ENCODE results near the gene TAGLN2. TPM values are rescaled to one million over a fixed set of nuclear protein-coding genes. Genes with fewer than 3 reads are reported as not detected.

Gene TAGLN2
- total and polyA plus RNA-seq, 9 of the 15 experiments (the other 6 are each of a cell fraction or from before 2014, with no cell fraction given) = 192 to 683 (median 455) TPM

DNA sequence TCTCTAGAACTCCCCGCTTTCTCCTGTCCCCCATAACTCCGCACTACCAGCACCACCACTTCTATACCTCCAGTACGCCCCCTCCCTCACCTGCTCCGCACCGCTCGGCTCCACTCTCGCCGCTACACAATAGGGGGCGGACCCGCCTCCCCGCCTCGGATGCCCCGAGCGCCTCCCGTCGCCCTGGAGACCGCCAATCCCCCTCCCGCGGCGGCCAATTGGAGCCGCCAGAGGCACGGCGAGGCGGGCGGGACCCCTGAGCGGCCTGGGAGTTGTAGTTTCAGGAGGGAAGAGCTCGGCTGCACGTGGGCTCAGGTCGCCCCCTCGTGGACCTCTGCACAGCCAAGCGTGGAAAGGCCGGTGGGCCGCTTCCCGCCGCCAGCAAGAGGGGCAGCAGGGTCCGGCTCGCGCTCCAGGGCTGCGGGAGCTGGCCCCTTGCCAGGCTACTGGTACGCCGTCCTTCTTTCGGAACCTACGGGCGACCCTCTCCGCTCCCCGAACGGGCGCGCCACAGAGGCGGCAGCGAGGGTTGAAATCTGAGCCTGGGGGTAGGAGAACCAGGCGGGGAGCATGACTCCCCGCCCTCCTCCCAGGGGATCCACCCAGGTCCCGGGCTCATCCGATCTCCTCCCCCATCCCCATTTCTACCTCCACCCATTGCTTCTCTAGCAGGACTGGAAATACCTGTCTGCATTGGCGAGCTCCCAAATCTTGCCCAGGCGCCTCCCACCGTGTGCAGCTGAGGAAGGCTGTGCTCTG, 20.4 kb upstream of the TAGLN2 start, which contains the start of gene IGSF9 (continued):
- TF ChIP-seq CEBPZ (IDR thresholded peaks at IDR 0.05; ENCODE audit: borderline replicate concordance, low read depth, low read length) (no peak), KLF16 (IDR thresholded peaks at IDR 0.05) (no peak), SRSF3 (IDR thresholded peaks at IDR 0.05; ENCODE audit: insufficient read depth, low read length) (no peak), SOX6 (IDR thresholded peaks at IDR 0.05) (no peak), GTF2E2 (tag; IDR thresholded peaks at IDR 0.05) (no peak), ZNF316 (IDR thresholded peaks at IDR 0.05) (no peak), LEF1 (IDR thresholded peaks at IDR 0.05) (no peak), ZC3H8 (IDR thresholded peaks at IDR 0.05) (no peak), BRF1 (IDR thresholded peaks at IDR 0.05; ENCODE audit: borderline replicate concordance, extremely low read depth, insufficient read length) (no peak), MAFG (tag; conservative IDR thresholded peaks at IDR 0.05) (no peak), JUNB (CRISPR knock-in tag; conservative IDR thresholded peaks at IDR 0.05) (no peak), ETV1 (tag; conservative IDR thresholded peaks at IDR 0.05; ENCODE audit: low read depth) (no peak), CCAR2 (IDR thresholded peaks at IDR 0.05; ENCODE audit: low read depth, low read length) (no peak), SUPT5H (IDR thresholded peaks at IDR 0.05) (no peak), KLF13 (tag; IDR thresholded peaks at IDR 0.05; ENCODE audit: borderline replicate concordance, low read depth) (0 out of 2 replicates have a peak, but pooled peaks have one; percentile 41), ATF4 (CRISPR knock-in tag; IDR thresholded peaks at IDR 0.05) (no peak), PCBP2 (IDR thresholded peaks at IDR 0.05; ENCODE audit: low read depth, low read length, poor library complexity, severe bottlenecking) (no peak)
- TF ChIP-seq, protein P1, sequence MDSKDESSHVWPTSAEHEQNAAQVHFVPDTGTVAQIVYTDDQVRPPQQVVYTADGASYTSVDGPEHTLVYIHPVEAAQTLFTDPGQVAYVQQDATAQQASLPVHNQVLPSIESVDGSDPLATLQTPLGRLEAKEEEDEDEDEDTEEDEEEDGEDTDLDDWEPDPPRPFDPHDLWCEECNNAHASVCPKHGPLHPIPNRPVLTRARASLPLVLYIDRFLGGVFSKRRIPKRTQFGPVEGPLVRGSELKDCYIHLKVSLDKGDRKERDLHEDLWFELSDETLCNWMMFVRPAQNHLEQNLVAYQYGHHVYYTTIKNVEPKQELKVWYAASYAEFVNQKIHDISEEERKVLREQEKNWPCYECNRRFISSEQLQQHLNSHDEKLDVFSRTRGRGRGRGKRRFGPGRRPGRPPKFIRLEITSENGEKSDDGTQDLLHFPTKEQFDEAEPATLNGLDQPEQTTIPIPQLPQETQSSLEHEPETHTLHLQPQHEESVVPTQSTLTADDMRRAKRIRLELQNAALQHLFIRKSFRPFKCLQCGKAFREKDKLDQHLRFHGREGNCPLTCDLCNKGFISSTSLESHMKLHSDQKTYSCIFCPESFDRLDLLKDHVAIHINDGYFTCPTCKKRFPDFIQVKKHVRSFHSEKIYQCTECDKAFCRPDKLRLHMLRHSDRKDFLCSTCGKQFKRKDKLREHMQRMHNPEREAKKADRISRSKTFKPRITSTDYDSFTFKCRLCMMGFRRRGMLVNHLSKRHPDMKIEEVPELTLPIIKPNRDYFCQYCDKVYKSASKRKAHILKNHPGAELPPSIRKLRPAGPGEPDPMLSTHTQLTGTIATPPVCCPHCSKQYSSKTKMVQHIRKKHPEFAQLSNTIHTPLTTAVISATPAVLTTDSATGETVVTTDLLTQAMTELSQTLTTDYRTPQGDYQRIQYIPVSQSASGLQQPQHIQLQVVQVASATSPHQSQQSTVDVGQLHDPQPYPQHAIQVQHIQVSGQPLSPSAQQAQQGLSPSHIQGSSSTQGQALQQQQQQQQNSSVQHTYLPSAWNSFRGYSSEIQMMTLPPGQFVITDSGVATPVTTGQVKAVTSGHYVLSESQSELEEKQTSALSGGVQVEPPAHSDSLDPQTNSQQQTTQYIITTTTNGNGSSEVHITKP (IDR thresholded peaks at IDR 0.05; ENCODE audit: partially characterized antibody) = no peak
- TF ChIP-seq, protein P2, sequence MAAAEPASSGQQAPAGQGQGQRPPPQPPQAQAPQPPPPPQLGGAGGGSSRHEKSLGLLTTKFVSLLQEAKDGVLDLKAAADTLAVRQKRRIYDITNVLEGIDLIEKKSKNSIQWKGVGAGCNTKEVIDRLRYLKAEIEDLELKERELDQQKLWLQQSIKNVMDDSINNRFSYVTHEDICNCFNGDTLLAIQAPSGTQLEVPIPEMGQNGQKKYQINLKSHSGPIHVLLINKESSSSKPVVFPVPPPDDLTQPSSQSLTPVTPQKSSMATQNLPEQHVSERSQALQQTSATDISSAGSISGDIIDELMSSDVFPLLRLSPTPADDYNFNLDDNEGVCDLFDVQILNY (CRISPR knock-in tag; IDR thresholded peaks at IDR 0.05) = no peak
